Renal cortical epithelial cell (primary cell): ENCODE data around the gene SMARCE1. TPM values are rescaled to one million over a fixed set of nuclear protein-coding genes. Genes with fewer than 3 reads are reported as not detected.
A peak's percentile ranks its signal among the peaks of the same experiment; 100 is the strongest.

Experiments
- DNase-seq: peaks from one replicate; pipeline ENCODE4 v3.0.0-alpha.2; 2011; ENCODE audit warnings: low read depth
- total RNA-seq: library from RNA; depleted of rRNA; stranded (reverse); fragments of >200 nt; gene quantifications from 2 replicates; pipeline ENCODE4 v1.2.3, GENCODE V29; 2014

The SMARCE1 gene
- total RNA-seq, 1 donor from 2014 or later = 126 TPM

- DNase-seq = no peak
These were observed 1.7 kb downstream of the SMARCE1 start for GRCh38 chr17:40645943-40646342.

GRCh38 chr17:40645291-40645690 is 2.3 kb downstream of the SMARCE1 start:
- DNase-seq = no peak

GRCh38 chr17:40637931-40638330 is 9.7 kb downstream of the SMARCE1 start:
- no peak for DNase-seq

- DNase-seq = no peak
These were observed 13.7 kb downstream of the SMARCE1 start for GRCh38 chr17:40633871-40634270.

GRCh38 chr17:40632216-40632615 is 15.4 kb downstream of the SMARCE1 start:
- no peak for DNase-seq

GRCh38 chr17:40629842-40630241 is 17.8 kb downstream of the SMARCE1 start:
- DNase-seq = no peak

GRCh38 chr17:40625311-40625710 is 22.3 kb downstream of the SMARCE1 start:
- no peak for DNase-seq

GRCh38 chr17:40623419-40624210 is 24.0 kb downstream of the SMARCE1 start:
- DNase-seq = no peak

GRCh38 chr17:40622509-40622928 is 25.1 kb downstream of the SMARCE1 start:
- no peak for DNase-seq

- no peak for DNase-seq
These were observed 26.0 kb downstream of the SMARCE1 start for GRCh38 chr17:40621578-40621977.

- DNase-seq = no peak
These were observed 26.6 kb downstream of the SMARCE1 start for GRCh38 chr17:40621019-40621418.

- no peak for DNase-seq
These were observed 28.6 kb downstream of the SMARCE1 start for GRCh38 chr17:40618754-40619625.

GRCh38 chr17:40617678-40618240 is 29.9 kb downstream of the SMARCE1 start:
- no peak for DNase-seq

- no peak for DNase-seq
These were observed 31.0 kb downstream of the SMARCE1 start for GRCh38 chr17:40616592-40616991.

GRCh38 chr17:40615841-40616476 is 31.7 kb downstream of the SMARCE1 start:
- no peak for DNase-seq

GRCh38 chr17:40615068-40615840 is 32.4 kb downstream of the SMARCE1 start:
- peak; percentile 71 for DNase-seq

- no peak for DNase-seq
These were observed 33.1 kb downstream of the SMARCE1 start for GRCh38 chr17:40614431-40615067.

GRCh38 chr17:40613467-40614154 is 34.0 kb downstream of the SMARCE1 start:
- DNase-seq = no peak

GRCh38 chr17:40612599-40613244 is 34.9 kb downstream of the SMARCE1 start:
- no peak for DNase-seq
